GM18907 (cell line): ENCODE measurements around the gene TGFB2.

Source experiments
- ATAC-seq: cut with Tn5 transposase; IDR thresholded peaks from one replicate; pipeline ENCODE4 v1.9.1; 2021; ENCODE audit warnings: mild to moderate bottlenecking, moderate library complexity; ENCODE audit not compliant: unreplicated experiment

TGFB2 gene

GRCh38 chr1:218415726-218416125, 70.6 kb downstream of the TGFB2 start:
- no peak for ATAC-seq

GRCh38 chr1:218421531-218421930, 76.4 kb downstream of the TGFB2 start:
- ATAC-seq: no peak

- no peak for ATAC-seq
Measured at GRCh38 chr1:218424502-218424901, 79.4 kb downstream of the TGFB2 start.

GRCh38 chr1:218425647-218426342, 80.7 kb downstream of the TGFB2 start:
- ATAC-seq: no peak

- no peak for ATAC-seq
Measured at GRCh38 chr1:218426343-218426657, 81.2 kb downstream of the TGFB2 start.

GRCh38 chr1:218429301-218429700, 84.2 kb downstream of the TGFB2 start:
- no peak for ATAC-seq

GRCh38 chr1:218430346-218430745, 85.2 kb downstream of the TGFB2 start:
- no peak for ATAC-seq

GRCh38 chr1:218430822-218431221, 85.7 kb downstream of the TGFB2 start:
- ATAC-seq: no peak

- ATAC-seq: no peak
Measured at GRCh38 chr1:218431476-218431875, 86.3 kb downstream of the TGFB2 start.

GRCh38 chr1:218433744-218434143, 88.6 kb downstream of the TGFB2 start:
- no peak for ATAC-seq

GRCh38 chr1:218435528-218435927, 90.4 kb downstream of the TGFB2 start:
- no peak for ATAC-seq

- ATAC-seq: no peak
Measured at GRCh38 chr1:218436346-218436745, 91.2 kb downstream of the TGFB2 start.

- no peak for ATAC-seq
Measured at GRCh38 chr1:218436997-218437396, 91.9 kb downstream of the TGFB2 start.

- ATAC-seq: no peak
Measured at GRCh38 chr1:218439541-218440295, 94.6 kb downstream of the TGFB2 start.

- ATAC-seq: no peak
Measured at GRCh38 chr1:218443255-218443654, 98.1 kb downstream of the TGFB2 start.

- ATAC-seq: no peak
Measured at GRCh38 chr1:218444173-218444572, 99.0 kb downstream of the TGFB2 start.

- no peak for ATAC-seq
Measured at GRCh38 chr1:218444588-218444987, 99.5 kb downstream of the TGFB2 start.

- no peak for ATAC-seq
Measured at GRCh38 chr1:218447010-218447689, 102.0 kb downstream of the TGFB2 start.

GRCh38 chr1:218451415-218451814, 106.3 kb downstream of the TGFB2 start:
- no peak for ATAC-seq

- no peak for ATAC-seq
Measured at GRCh38 chr1:218454700-218455282, 109.7 kb downstream of the TGFB2 start.

- peak; percentile 69 for ATAC-seq
Measured at GRCh38 chr1:218456444-218456843, 111.3 kb downstream of the TGFB2 start.

GRCh38 chr1:218459450-218459849, 114.3 kb downstream of the TGFB2 start:
- ATAC-seq: no peak
